K562 (cell line): ENCODE data around the gene MYADML2. TPM values are rescaled to one million over a fixed set of nuclear protein-coding genes. Genes with fewer than 3 reads are reported as not detected.

Source experiments
- CBFA2T2 ChIP-seq: fragments of 450-650 bp; conservative IDR thresholded peaks from 2 replicates; pipeline ENCODE4 v1.6.1; 2017; ENCODE audit warnings: mild to moderate bottlenecking
- CSDE1 ChIP-seq, 2 experiments: fragments of 450-650 bp; IDR thresholded peaks; 2 replicates each; pipeline ENCODE4 v1.6.1; 2016; ENCODE audit warnings: mild to moderate bottlenecking in 1 of 2
- FOXA1 ChIP-seq: fragments of 450-650 bp; IDR thresholded peaks from 2 replicates; pipeline ENCODE4 v1.6.1; 2016; ENCODE audit warnings: mild to moderate bottlenecking, borderline replicate concordance
- MCM5 ChIP-seq: fragments of 450-650 bp; IDR thresholded peaks from 2 replicates; pipeline ENCODE4 v1.6.1; 2016; ENCODE audit warnings: low read depth
- NR4A1 ChIP-seq, 2 experiments: fragments of 250-450 bp in 1 of 2; fragments of 450-650 bp in 1 of 2; sonication (Bioruptor Pico) in 1 of 2; IDR thresholded peaks; 2 replicates each; pipeline versions ENCODE4 v1.4.0 to v1.6.1; 2016 to 2020; ENCODE audit warnings: mild to moderate bottlenecking in 2 of 2, missing compliant biosample characterization in 1 of 2, missing genetic modification characterization in 1 of 2, moderate library complexity in 1 of 2
- PRPF4 ChIP-seq: fragments of 200-400 bp; formaldehyde crosslinking; IDR thresholded peaks from one replicate; pipeline ENCODE4 v1.6.1; 2017; ENCODE audit warnings: low read length, low read depth, mild to moderate bottlenecking; ENCODE audit not compliant: insufficient read depth, poor library complexity, severe bottlenecking
- RBM22 ChIP-seq: fragments of 200-400 bp; formaldehyde crosslinking; IDR thresholded peaks from 2 replicates; pipeline ENCODE4 v1.6.1; 2018; ENCODE audit warnings: low read length, low read depth; ENCODE audit not compliant: poor library complexity, severe bottlenecking
- RBM25 ChIP-seq: fragments of 200-400 bp; formaldehyde crosslinking; IDR thresholded peaks from 2 replicates; pipeline ENCODE4 v1.6.1; 2018; ENCODE audit warnings: low read length, low read depth, moderate library complexity; ENCODE audit not compliant: severe bottlenecking
- RBM39 ChIP-seq: fragments of 200-400 bp; formaldehyde crosslinking; optimal IDR thresholded peaks from 2 replicates; pipeline ENCODE3; 2018; ENCODE audit warnings: low read depth, low read length
- SIX5 ChIP-seq, 2 experiments: IDR thresholded peaks; 2 replicates each; pipeline ENCODE4 v1.6.1; 2011; ENCODE audit warnings: low read length in 2 of 2, borderline replicate concordance in 1 of 2, low read depth in 1 of 2, mild to moderate bottlenecking in 1 of 2, moderate library complexity in 1 of 2; ENCODE audit not compliant: insufficient read depth in 1 of 2
- SMAD1 ChIP-seq: fragments of 150-350 bp; IDR thresholded peaks from 2 replicates; pipeline ENCODE4 v1.6.1; 2014; ENCODE audit warnings: low read length, low read depth; ENCODE audit not compliant: partially characterized antibody
- SMAD3 ChIP-seq: fragments of 450-650 bp; formaldehyde crosslinking; conservative IDR thresholded peaks from 2 replicates; pipeline ENCODE4 v1.4.0; 2020; ENCODE audit warnings: mild to moderate bottlenecking
- SRSF7 ChIP-seq: fragments of 200-400 bp; formaldehyde crosslinking; optimal IDR thresholded peaks from 2 replicates; pipeline ENCODE3; 2017; ENCODE audit warnings: mild to moderate bottlenecking, low read depth, low read length
- WHSC1 ChIP-seq: IDR thresholded peaks from one replicate; pipeline ENCODE4 v1.6.1; 2012; ENCODE audit warnings: low read length, control low read depth, inconsistent platforms
- ZBED1 ChIP-seq: IDR thresholded peaks from 2 replicates; pipeline ENCODE4 v1.6.1; 2014
- ZNF146 ChIP-seq: IDR thresholded peaks from one replicate; pipeline ENCODE4 v1.6.1; 2018; ENCODE audit warnings: missing compliant biosample characterization; ENCODE audit not compliant: unreplicated experiment
- ZNF212 ChIP-seq: fragments of 450-650 bp; formaldehyde crosslinking; IDR thresholded peaks from 2 replicates; pipeline ENCODE4 v1.4.0; 2020; ENCODE audit warnings: mild to moderate bottlenecking
- polyA plus RNA-seq, 8 experiments: library from polyadenylated mRNA; depleted of rRNA in 4 of 8; stranded (reverse) in 5 of 8; unstranded in 3 of 8; fragments of >200 nt; fragmentation: Nextera tagmentation in 2 of 8; fragmentation: Illumina TruSeq in 1 of 8; extraction: Ambion mirVana in 2 of 8; extraction: Trizol in 1 of 8; gene quantifications; 2 replicates each; pipeline versions ENCODE4 v1.2.1 to v1.2.3, GENCODE V29; 2011 to 2014; ENCODE audit warnings: inconsistent platforms in 1 of 8, missing spikeins in 1 of 8
- total RNA-seq, 7 experiments: library from RNA; depleted of rRNA in 6 of 7; stranded (reverse); fragments of >200 nt in 6 of 7; fragmentation: Illumina TruSeq in 2 of 7; extraction: Trizol in 2 of 7; gene quantifications; 2 replicates each; pipeline versions ENCODE4 v1.2.1 to v1.2.3, GENCODE V29; 2011 to 2021; ENCODE audit warnings: low replicate concordance in 1 of 7
- TF ChIP-seq, protein P1 (sequence below): fragments of 450-650 bp; IDR thresholded peaks from 2 replicates; pipeline ENCODE4 v1.6.1; 2018; ENCODE audit warnings: mild to moderate bottlenecking, low read depth; ENCODE audit not compliant: partially characterized antibody
- TF ChIP-seq, protein P2 (sequence below): fragments of 250-450 bp; sonication (Bioruptor Pico); IDR thresholded peaks from 2 replicates; pipeline ENCODE4 v1.5.0; 2020; ENCODE audit warnings: mild to moderate bottlenecking, borderline replicate concordance

The MYADML2 gene
- total and polyA plus RNA-seq, 9 of the 15 experiments (the other 6 are each of a cell fraction or from before 2014, with no cell fraction given) = not detected

DNA sequence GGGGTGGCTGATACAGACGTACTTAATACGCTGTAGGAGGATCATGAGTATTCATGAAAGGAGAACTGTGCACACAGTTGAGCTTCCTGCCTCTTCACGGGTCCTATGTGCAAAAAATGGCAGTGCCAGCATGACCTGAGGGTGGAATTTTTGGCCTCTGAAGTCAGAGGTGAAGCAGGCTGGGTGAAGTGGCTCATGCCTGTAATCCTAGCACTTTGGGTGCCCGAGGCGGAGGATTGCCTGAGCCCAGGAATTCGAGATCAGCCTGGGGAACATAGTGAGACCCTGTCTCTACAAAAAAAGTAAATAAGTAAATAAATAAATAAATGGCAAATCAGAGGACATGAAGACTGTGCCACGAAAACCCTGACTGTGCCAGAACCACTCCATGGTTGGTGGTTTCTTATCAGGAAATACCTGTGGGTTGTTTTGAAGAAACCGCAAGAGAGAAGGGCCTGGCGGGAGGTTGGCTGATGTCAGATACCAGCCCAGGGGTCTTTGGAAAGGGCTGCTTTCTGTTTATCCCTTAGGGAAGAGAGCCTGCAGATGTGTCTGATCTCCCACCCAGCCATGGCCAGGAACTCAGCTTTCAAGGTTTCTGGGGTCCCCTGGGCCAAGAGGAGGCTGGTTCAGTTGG, 33.8 kb upstream of the MYADML2 start (continued):
- TF ChIP-seq SRSF7 = no peak
- TF ChIP-seq SMAD1 = no peak
- TF ChIP-seq, protein P1, sequence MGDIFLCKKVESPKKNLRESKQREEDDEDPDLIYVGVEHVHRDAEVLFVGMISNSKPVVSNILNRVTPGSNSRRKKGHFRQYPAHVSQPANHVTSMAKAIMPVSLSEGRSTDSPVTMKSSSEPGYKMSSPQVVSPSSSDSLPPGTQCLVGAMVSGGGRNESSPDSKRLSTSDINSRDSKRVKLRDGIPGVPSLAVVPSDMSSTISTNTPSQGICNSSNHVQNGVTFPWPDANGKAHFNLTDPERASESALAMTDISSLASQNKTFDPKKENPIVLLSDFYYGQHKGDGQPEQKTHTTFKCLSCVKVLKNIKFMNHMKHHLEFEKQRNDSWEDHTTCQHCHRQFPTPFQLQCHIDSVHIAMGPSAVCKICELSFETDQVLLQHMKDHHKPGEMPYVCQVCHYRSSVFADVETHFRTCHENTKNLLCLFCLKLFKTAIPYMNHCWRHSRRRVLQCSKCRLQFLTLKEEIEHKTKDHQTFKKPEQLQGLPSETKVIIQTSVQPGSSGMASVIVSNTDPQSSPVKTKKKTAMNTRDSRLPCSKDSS = no peak
- no peak for TF ChIP-seq SIX5 (IDR thresholded peaks at IDR 0.05; ENCODE audit: borderline replicate concordance in 1 of 2, insufficient read depth in 1 of 2, low read depth in 1 of 2, low read length in 2 of 2)
- no peak for TF ChIP-seq WHSC1
- no peak for TF ChIP-seq MCM5
- TF ChIP-seq PRPF4 = no peak
- TF ChIP-seq RBM22 = no peak
- no peak for TF ChIP-seq NR4A1 (CRISPR knock-in tag; IDR thresholded peaks at IDR 0.05)
- TF ChIP-seq NR4A1 (tag; IDR thresholded peaks at IDR 0.05) = no peak
- TF ChIP-seq, protein P2, sequence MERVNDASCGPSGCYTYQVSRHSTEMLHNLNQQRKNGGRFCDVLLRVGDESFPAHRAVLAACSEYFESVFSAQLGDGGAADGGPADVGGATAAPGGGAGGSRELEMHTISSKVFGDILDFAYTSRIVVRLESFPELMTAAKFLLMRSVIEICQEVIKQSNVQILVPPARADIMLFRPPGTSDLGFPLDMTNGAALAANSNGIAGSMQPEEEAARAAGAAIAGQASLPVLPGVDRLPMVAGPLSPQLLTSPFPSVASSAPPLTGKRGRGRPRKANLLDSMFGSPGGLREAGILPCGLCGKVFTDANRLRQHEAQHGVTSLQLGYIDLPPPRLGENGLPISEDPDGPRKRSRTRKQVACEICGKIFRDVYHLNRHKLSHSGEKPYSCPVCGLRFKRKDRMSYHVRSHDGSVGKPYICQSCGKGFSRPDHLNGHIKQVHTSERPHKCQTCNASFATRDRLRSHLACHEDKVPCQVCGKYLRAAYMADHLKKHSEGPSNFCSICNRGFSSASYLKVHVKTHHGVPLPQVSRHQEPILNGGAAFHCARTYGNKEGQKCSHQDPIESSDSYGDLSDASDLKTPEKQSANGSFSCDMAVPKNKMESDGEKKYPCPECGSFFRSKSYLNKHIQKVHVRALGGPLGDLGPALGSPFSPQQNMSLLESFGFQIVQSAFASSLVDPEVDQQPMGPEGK (CRISPR knock-in tag) = no peak
- no peak for TF ChIP-seq ZNF212
- TF ChIP-seq SMAD3 = no peak
- TF ChIP-seq CBFA2T2 = 0 out of 2 replicates have a peak, but pooled peaks have one; percentile 6
- no peak for TF ChIP-seq ZNF146 (CRISPR knock-in tag)
- no peak for TF ChIP-seq CSDE1 (IDR thresholded peaks at IDR 0.05)
- no peak for TF ChIP-seq ZBED1
- no peak for TF ChIP-seq RBM39
- TF ChIP-seq FOXA1 = no peak
- TF ChIP-seq RBM25 = no peak
